Suprapubic skin (tissue), 4 donors: ENCODE results near the gene ANKRD1.

ENCODE experiments used
- EP300 ChIP-seq: sonication (generic); formaldehyde crosslinking; IDR thresholded peaks from one replicate; pipeline ENCODE4 v1.6.1; 2017; ENCODE audit warnings: antibody characterized with exemption
- POLR2A ChIP-seq, 2 donors: fragments of 450-650 bp; IDR thresholded peaks; one replicate each; pipeline ENCODE4 v1.6.1; 2017; ENCODE audit warnings: antibody characterized with exemption in 2 of 2, mild to moderate bottlenecking in 2 of 2, moderate library complexity in 2 of 2
- POLR2AphosphoS5 ChIP-seq, 3 donors: sonication (generic); formaldehyde crosslinking; IDR thresholded peaks; one replicate each; pipeline ENCODE4 v1.6.1; 2017; ENCODE audit warnings: antibody characterized with exemption in 3 of 3
- TF ChIP-seq, protein P1 (sequence below), 2 donors: fragments of 200-600 bp in 1 of 2; fragments of 450-650 bp in 1 of 2; sonication (generic) in 1 of 2; IDR thresholded peaks; one replicate each; pipeline ENCODE4 v1.5.1; 2016 to 2019; ENCODE audit warnings: antibody characterized with exemption in 2 of 2, mild to moderate bottlenecking in 1 of 2, moderate library complexity in 1 of 2

DNA sequence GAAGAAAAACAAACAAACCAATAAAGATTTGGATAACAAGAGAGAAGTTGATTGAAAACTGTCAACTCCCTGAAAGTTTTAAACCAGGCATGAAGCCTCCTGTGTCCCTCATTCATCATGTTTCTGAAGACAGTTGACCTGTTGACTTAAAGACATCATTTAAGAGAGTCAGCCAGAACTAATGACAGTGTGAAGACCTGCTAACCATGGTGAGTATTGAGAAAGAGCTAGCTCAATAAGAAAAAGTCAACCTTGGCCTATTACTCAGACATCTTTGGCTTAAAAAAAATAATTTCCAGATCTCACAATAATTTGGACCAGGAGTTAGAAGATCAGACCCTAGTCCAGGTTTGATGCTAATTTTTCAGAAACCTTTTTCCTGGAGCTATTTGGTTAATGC, 45.3 kb upstream of the ANKRD1 start:
- TF ChIP-seq EP300 (no peak), POLR2A (IDR thresholded peaks at IDR 0.05) (no peak), POLR2AphosphoS5 (IDR thresholded peaks at IDR 0.05) (no peak)
- TF ChIP-seq, protein P1, sequence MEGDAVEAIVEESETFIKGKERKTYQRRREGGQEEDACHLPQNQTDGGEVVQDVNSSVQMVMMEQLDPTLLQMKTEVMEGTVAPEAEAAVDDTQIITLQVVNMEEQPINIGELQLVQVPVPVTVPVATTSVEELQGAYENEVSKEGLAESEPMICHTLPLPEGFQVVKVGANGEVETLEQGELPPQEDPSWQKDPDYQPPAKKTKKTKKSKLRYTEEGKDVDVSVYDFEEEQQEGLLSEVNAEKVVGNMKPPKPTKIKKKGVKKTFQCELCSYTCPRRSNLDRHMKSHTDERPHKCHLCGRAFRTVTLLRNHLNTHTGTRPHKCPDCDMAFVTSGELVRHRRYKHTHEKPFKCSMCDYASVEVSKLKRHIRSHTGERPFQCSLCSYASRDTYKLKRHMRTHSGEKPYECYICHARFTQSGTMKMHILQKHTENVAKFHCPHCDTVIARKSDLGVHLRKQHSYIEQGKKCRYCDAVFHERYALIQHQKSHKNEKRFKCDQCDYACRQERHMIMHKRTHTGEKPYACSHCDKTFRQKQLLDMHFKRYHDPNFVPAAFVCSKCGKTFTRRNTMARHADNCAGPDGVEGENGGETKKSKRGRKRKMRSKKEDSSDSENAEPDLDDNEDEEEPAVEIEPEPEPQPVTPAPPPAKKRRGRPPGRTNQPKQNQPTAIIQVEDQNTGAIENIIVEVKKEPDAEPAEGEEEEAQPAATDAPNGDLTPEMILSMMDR (IDR thresholded peaks at IDR 0.05) = no peak
